Measurements from ENCODE around the gene HLA-DPB1.

GRCh38 chr6:33123181-33123580 lies 47.4 kb downstream of the HLA-DPB1 start:
- TF ChIP-seq EZH2 (IDR thresholded peaks at IDR 0.05; ENCODE audit: low read length, unreplicated experiment), result no peak
- TF ChIP-seq, protein P1, sequence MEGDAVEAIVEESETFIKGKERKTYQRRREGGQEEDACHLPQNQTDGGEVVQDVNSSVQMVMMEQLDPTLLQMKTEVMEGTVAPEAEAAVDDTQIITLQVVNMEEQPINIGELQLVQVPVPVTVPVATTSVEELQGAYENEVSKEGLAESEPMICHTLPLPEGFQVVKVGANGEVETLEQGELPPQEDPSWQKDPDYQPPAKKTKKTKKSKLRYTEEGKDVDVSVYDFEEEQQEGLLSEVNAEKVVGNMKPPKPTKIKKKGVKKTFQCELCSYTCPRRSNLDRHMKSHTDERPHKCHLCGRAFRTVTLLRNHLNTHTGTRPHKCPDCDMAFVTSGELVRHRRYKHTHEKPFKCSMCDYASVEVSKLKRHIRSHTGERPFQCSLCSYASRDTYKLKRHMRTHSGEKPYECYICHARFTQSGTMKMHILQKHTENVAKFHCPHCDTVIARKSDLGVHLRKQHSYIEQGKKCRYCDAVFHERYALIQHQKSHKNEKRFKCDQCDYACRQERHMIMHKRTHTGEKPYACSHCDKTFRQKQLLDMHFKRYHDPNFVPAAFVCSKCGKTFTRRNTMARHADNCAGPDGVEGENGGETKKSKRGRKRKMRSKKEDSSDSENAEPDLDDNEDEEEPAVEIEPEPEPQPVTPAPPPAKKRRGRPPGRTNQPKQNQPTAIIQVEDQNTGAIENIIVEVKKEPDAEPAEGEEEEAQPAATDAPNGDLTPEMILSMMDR (conservative IDR thresholded peaks at IDR 0.05; ENCODE audit: low read depth, low read length), result no peak
- TF ChIP-seq EZH2phosphoT487 (IDR thresholded peaks at IDR 0.05; ENCODE audit: borderline replicate concordance, low read length), result no peak
